HG03095 (cell line): ENCODE results near the gene COG5.

Experiments used
- ATAC-seq: cut with Tn5 transposase; IDR thresholded peaks from one replicate; pipeline ENCODE4 v1.9.1; 2021; ENCODE audit warnings: moderate library complexity; ENCODE audit not compliant: unreplicated experiment

COG5 gene

GRCh38 chr7:107396081-107396480 is 167.6 kb downstream of the COG5 start:
- ATAC-seq: no peak

- ATAC-seq: no peak
Measured at GRCh38 chr7:107394831-107395230, 168.9 kb downstream of the COG5 start.

- no peak for ATAC-seq
Measured at GRCh38 chr7:107394276-107394675, 169.4 kb downstream of the COG5 start.

- no peak for ATAC-seq
Measured at GRCh38 chr7:107392830-107393229, 170.9 kb downstream of the COG5 start.

GRCh38 chr7:107390916-107391315 is 172.8 kb downstream of the COG5 start:
- no peak for ATAC-seq

GRCh38 chr7:107388604-107389003 is 175.1 kb downstream of the COG5 start:
- no peak for ATAC-seq

GRCh38 chr7:107387573-107388219 is 176.0 kb downstream of the COG5 start:
- no peak for ATAC-seq

GRCh38 chr7:107387128-107387527 is 176.6 kb downstream of the COG5 start:
- ATAC-seq: no peak

- no peak for ATAC-seq
Measured at GRCh38 chr7:107386548-107387102, 177.1 kb downstream of the COG5 start.

GRCh38 chr7:107384025-107384424 is 179.7 kb downstream of the COG5 start:
- ATAC-seq: no peak

GRCh38 chr7:107383203-107383602 is 180.5 kb downstream of the COG5 start:
- no peak for ATAC-seq

- no peak for ATAC-seq
Measured at GRCh38 chr7:107381453-107381852, 182.3 kb downstream of the COG5 start.

- ATAC-seq: no peak
Measured at GRCh38 chr7:107373354-107373753, 190.4 kb downstream of the COG5 start.

GRCh38 chr7:107372298-107372697 is 191.4 kb downstream of the COG5 start:
- no peak for ATAC-seq

- ATAC-seq: no peak
Measured at GRCh38 chr7:107370816-107371215, 192.9 kb downstream of the COG5 start.

GRCh38 chr7:107364787-107365186 is 198.9 kb downstream of the COG5 start:
- no peak for ATAC-seq

GRCh38 chr7:107359520-107360316 is 204.0 kb downstream of the COG5 start:
- no peak for ATAC-seq

- no peak for ATAC-seq
Measured at GRCh38 chr7:107355616-107356015, 208.1 kb downstream of the COG5 start.

- no peak for ATAC-seq
Measured at GRCh38 chr7:107354640-107355039, 209.1 kb downstream of the COG5 start.

GRCh38 chr7:107353701-107354100 is 210.0 kb downstream of the COG5 start:
- no peak for ATAC-seq

GRCh38 chr7:107345898-107346297 is 217.8 kb downstream of the COG5 start:
- ATAC-seq: no peak

GRCh38 chr7:107344799-107345198 is 218.9 kb downstream of the COG5 start:
- no peak for ATAC-seq
